ENCODE results near the gene SLC27A2.

Gene SLC27A2

DNA sequence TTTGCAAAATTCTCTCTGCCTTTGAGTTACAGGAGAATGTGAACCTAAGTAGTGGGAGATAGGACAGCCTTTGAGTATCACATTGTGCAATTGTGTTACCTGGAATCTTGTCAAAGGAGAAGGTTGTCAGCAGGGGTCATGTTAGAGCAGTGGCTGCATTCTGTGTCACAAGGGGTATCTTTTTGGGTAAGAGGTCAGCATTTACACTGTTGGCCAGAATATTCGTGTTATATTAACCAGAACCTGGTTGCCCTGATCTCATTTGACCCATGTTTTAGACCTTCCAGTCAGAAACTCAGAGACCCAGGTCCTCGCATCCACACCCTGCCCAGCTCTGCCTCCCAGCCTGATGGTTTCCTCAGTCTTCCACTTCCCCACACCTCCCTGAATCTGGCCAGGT is 56.3 kb downstream of the SLC27A2 start:
- TF ChIP-seq, protein P1, sequence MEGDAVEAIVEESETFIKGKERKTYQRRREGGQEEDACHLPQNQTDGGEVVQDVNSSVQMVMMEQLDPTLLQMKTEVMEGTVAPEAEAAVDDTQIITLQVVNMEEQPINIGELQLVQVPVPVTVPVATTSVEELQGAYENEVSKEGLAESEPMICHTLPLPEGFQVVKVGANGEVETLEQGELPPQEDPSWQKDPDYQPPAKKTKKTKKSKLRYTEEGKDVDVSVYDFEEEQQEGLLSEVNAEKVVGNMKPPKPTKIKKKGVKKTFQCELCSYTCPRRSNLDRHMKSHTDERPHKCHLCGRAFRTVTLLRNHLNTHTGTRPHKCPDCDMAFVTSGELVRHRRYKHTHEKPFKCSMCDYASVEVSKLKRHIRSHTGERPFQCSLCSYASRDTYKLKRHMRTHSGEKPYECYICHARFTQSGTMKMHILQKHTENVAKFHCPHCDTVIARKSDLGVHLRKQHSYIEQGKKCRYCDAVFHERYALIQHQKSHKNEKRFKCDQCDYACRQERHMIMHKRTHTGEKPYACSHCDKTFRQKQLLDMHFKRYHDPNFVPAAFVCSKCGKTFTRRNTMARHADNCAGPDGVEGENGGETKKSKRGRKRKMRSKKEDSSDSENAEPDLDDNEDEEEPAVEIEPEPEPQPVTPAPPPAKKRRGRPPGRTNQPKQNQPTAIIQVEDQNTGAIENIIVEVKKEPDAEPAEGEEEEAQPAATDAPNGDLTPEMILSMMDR (IDR thresholded peaks at IDR 0.05) = no peak
- DNase-seq = no peak
- Mint-ChIP-seq H3K4me1 (peaks cover 5% of the 10 kb centered on the region), H3K9me3 (no peaks in the 10 kb centered on the region), H3K4me3 (no peak overlapping the region), H3K27ac (no peak overlapping the region), H3K36me3 (ENCODE audit: low read depth) (no peaks in the 10 kb centered on the region), H3K27me3 (ENCODE audit: low read depth, poor library complexity) (no peaks in the 10 kb centered on the region)

DNA sequence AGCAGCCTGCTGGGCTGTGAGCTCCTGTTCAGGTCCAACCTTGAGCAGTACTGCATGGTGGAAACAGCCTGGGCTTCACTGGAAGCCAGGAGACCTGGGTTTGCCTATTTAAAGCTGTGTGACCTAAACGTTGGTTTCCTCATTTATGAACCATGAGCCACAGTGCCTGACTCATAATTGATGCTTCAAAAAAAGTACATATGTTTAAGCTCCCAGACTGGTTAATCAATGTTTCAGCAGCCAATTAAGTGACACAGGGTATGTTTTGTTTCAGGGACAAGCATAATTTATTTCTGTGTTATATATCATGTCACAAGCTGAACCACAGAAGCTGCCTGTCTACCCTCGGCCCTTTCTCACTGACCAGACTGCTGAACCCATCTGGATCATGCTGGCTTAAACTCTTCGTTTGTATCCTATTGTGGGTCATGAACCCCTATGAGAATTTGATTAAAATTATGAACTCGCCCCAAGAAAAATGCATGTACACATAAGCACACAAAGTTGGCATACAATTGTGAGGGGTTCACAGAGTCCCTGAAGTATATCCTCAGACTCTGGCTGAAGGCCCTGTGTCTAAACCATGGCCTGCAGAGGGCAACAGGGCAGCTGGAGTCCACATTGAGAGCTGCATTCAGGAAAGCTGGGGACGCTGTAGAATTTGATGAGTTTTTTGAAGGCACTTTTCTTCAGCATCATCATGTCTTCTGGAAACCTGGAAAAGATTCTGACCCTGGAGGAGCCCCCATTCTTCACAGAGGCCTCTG is 59.9 kb downstream of the SLC27A2 start:
- peaks cover 5% of the 10 kb centered on the region for H3K4me1 Mint-ChIP-seq
- H3K4me3 Mint-ChIP-seq = no peak overlapping the region
- no peaks in the 10 kb centered on the region for H3K27me3 Mint-ChIP-seq (ENCODE audit: low read depth, poor library complexity)

DNA sequence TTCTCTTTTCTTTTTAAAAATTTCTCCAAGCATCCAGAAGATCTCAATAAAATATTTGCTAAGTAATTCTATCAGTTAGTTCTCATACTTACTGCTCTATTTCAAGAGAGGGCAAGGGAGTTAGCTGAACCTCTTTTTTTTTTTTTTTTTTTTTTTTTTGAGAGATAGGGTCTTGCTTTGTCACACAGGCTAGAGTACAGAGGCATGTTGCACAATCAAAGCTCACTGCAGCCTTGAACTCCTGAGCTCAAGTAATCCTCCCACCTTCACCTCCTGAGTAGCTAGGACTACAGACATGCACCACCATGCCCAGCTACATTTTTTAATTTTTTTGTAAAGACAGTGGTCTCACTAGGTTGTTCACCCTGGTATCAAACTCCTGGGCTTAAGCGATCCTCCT is 62.2 kb downstream of the SLC27A2 start:
- Mint-ChIP-seq H3K27ac (no peak overlapping the region), H3K9me3 (no peaks in the 10 kb centered on the region), H3K4me3 (no peak overlapping the region), H3K4me1 (peaks cover 5% of the 10 kb centered on the region), H3K36me3 (ENCODE audit: low read depth) (no peaks in the 10 kb centered on the region), H3K27me3 (ENCODE audit: low read depth, poor library complexity) (peaks cover 4% of the 10 kb centered on the region)
- TF ChIP-seq, protein P1 (IDR thresholded peaks at IDR 0.05) = no peak
- no peak for DNase-seq

More for the DNA sequence above, 59.9 kb downstream of the SLC27A2 start:
- TF ChIP-seq, protein P1 (IDR thresholded peaks at IDR 0.05) = no peak
- no peaks in the 10 kb centered on the region for H3K9me3 Mint-ChIP-seq
- no peak for DNase-seq
- H3K27ac Mint-ChIP-seq = peak overlapping the region; percentile 21
- H3K36me3 Mint-ChIP-seq (ENCODE audit: low read depth) = no peaks in the 10 kb centered on the region

DNA sequence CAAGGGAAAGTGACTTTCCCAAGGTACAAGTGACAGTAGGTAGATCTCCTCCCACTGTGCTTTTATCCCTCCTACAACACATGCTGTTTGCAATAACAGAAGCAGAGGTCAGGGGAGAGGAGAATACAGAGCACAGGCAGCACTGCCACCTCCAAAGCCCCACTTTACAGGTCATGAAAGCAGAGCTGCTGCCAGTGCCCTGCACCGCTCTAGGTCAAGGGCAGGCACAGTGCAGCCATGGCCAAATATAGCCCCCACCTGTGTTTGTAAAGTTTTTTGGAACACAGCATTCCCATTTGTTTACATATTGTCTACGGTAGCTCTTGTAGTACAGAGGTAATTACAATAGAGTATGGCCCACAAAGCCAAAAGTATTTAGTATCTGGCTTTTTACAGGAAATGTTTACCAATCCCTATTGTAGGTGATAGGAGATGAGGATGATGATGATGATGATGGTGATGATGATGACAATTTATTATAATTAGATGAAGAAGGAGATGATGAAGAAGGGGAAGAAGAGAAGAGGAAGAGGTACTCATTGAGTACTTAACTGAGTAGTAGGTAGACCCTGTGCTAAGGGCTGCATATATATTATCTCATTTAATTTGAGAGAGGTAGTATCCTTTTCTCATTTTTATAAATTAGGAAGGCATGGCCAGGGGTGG is 63.1 kb downstream of the SLC27A2 start:
- Mint-ChIP-seq H3K36me3 (ENCODE audit: low read depth) (no peaks in the 10 kb centered on the region), H3K27ac (no peak overlapping the region), H3K4me3 (no peak overlapping the region), H3K4me1 (peaks cover 5% of the 10 kb centered on the region), H3K9me3 (no peaks in the 10 kb centered on the region), H3K27me3 (ENCODE audit: low read depth, poor library complexity) (peaks cover 4% of the 10 kb centered on the region)
- DNase-seq = no peak
- TF ChIP-seq, protein P1 (IDR thresholded peaks at IDR 0.05) = no peak

DNA sequence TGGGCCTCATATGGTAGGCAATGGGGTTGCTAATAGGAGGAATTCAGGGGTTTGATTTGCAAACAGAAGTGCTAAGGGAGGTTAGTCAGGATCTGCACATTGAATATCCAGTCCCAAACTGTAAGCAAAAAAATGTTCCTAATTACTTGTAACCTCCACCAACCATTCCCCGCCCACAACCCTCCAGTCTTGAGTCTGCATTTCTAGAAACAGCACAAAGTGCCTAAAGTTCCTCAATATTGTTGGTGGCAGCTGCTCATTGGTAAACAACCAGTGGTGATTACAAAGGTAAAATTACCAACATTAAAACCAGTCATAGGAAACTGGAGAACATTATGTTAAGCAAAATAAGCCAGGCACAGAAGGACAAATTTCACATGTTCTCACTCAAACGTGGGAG is 64.6 kb downstream of the SLC27A2 start:
- Mint-ChIP-seq H3K9me3 (no peaks in the 10 kb centered on the region), H3K4me1 (peaks cover 5% of the 10 kb centered on the region), H3K4me3 (no peak overlapping the region), H3K36me3 (ENCODE audit: low read depth) (no peaks in the 10 kb centered on the region), H3K27ac (no peak overlapping the region), H3K27me3 (ENCODE audit: low read depth, poor library complexity) (peaks cover 10% of the 10 kb centered on the region)
- TF ChIP-seq, protein P1 (IDR thresholded peaks at IDR 0.05) = no peak
- DNase-seq = no peak

Data from nephron progenitor cell (in vitro differentiated cells).